Lung (tissue), 12 donors: Measurements from ENCODE around the gene IFIT5. TPM values are rescaled to one million over a fixed set of nuclear protein-coding genes. Genes with fewer than 3 reads are reported as not detected.

ENCODE experiments used
- ATAC-seq: fragments of 200-7000 bp; cut with Tn5 transposase; one replicate; pipeline ENCODE4 v1.9.1; 2020; ENCODE audit warnings: moderate number of reproducible peaks; ENCODE audit not compliant: insufficient read depth, low FRiP score
- DNase-seq, 3 donors: peaks; one replicate each; pipeline ENCODE4 v3.0.0-alpha.2; 2013 to 2017
- H3K27ac ChIP-seq, 2 donors: one replicate each; pipeline ENCODE4 v1.5.1; 2013; ENCODE audit warnings: mild to moderate bottlenecking in 2 of 2, moderate library complexity in 2 of 2, control low read depth in 1 of 2, inconsistent platforms in 1 of 2, low read depth in 1 of 2, low read length in 1 of 2
- H3K27me3 ChIP-seq, 3 donors: one replicate each; pipeline ENCODE4 v1.5.1; 2013; ENCODE audit warnings: low read length in 2 of 3; ENCODE audit not compliant: control insufficient read depth in 3 of 3, insufficient read depth in 3 of 3
- H3K36me3 ChIP-seq, 4 donors: one replicate each; pipeline ENCODE4 v1.5.1; 2013; ENCODE audit warnings: low read length in 4 of 4, mild to moderate bottlenecking in 1 of 4, moderate library complexity in 1 of 4; ENCODE audit not compliant: control insufficient read depth in 4 of 4, insufficient read depth in 4 of 4
- H3K4me1 ChIP-seq, 5 donors: one replicate each; pipeline ENCODE4 v1.5.1; 2013; ENCODE audit warnings: low read length in 5 of 5, mild to moderate bottlenecking in 2 of 5, moderate library complexity in 1 of 5; ENCODE audit not compliant: control insufficient read depth in 5 of 5, insufficient read depth in 5 of 5
- H3K4me3 ChIP-seq: one replicate; pipeline ENCODE4 v1.5.1; 2013; ENCODE audit warnings: mild to moderate bottlenecking, control low read depth, moderate library complexity
- H3K9ac ChIP-seq, 2 donors: one replicate each; pipeline ENCODE4 v1.5.1; 2013; ENCODE audit warnings: low read length in 2 of 2, control low read depth in 1 of 2; ENCODE audit not compliant: insufficient read depth in 1 of 2
- H3K9me3 ChIP-seq, 4 donors: one replicate each; pipeline ENCODE4 v1.5.1; 2013; ENCODE audit warnings: low read length in 3 of 4, mild to moderate bottlenecking in 1 of 4, moderate library complexity in 1 of 4; ENCODE audit not compliant: control insufficient read depth in 4 of 4, insufficient read depth in 3 of 4
- WGBS, 2 donors: extraction: QIAGEN DNeasy Blood & Tissue Kit; methylation state at CpG; one replicate each; pipeline ENCODE4 v1.1.7; 2013; 5-methylcytosine and 5-hydroxymethylcytosine counted together
- polyA plus RNA-seq, 2 donors: library from polyadenylated mRNA; stranded (reverse); fragments of 200-250 nt; gene quantifications; one replicate each; pipeline ENCODE4 v1.2.1, GENCODE V29; 2013
- total RNA-seq, 2 donors: library from RNA; depleted of rRNA in 1 of 2; stranded (reverse); fragments of >200 nt in 1 of 2; gene quantifications; one replicate each; pipeline ENCODE4 v1.2.1, GENCODE V29; 2014 to 2021
- TF ChIP-seq, protein P1 (sequence below): IDR thresholded peaks from 2 replicates; pipeline ENCODE4 v1.5.1; 2012; ENCODE audit warnings: mild to moderate bottlenecking; ENCODE audit errors: control extremely low read depth, extremely low read depth
- donor health status: control.
- donor health status: control.
- donor health status: Bipolar disorder and iron deficiency.
- donor health status: healthy.
- donor health status: DM: yes; HTN: yes; CAD: no.

Gene IFIT5
- total and polyA plus RNA-seq, 4 donors, result 12.6 to 21.8 (median 15.6) TPM

GRCh38 chr10:89463846-89464537 is 49.6 kb downstream of the IFIT5 start:
- no peaks in the 10 kb centered on the region for H3K36me3 ChIP-seq
- DNase-seq (no peak), ATAC-seq (no peak)
- TF ChIP-seq, protein P1, sequence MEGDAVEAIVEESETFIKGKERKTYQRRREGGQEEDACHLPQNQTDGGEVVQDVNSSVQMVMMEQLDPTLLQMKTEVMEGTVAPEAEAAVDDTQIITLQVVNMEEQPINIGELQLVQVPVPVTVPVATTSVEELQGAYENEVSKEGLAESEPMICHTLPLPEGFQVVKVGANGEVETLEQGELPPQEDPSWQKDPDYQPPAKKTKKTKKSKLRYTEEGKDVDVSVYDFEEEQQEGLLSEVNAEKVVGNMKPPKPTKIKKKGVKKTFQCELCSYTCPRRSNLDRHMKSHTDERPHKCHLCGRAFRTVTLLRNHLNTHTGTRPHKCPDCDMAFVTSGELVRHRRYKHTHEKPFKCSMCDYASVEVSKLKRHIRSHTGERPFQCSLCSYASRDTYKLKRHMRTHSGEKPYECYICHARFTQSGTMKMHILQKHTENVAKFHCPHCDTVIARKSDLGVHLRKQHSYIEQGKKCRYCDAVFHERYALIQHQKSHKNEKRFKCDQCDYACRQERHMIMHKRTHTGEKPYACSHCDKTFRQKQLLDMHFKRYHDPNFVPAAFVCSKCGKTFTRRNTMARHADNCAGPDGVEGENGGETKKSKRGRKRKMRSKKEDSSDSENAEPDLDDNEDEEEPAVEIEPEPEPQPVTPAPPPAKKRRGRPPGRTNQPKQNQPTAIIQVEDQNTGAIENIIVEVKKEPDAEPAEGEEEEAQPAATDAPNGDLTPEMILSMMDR, result no peak
- WGBS, 2 donors, result 88 to 94% methylated on average over 6 of the region's 6 CpGs
- H3K9ac ChIP-seq, result no peak overlapping the region
- no peaks in the 10 kb centered on the region for H3K9me3 ChIP-seq
- H3K4me3 ChIP-seq, result no peak overlapping the region
- H3K4me1 ChIP-seq, result peaks cover 2 to 15% (median 11%) of the 10 kb centered on the region in 5 donors
- H3K27ac ChIP-seq, result no peak overlapping the region
- H3K27me3 ChIP-seq, result no peaks in the 10 kb centered on the region

DNA sequence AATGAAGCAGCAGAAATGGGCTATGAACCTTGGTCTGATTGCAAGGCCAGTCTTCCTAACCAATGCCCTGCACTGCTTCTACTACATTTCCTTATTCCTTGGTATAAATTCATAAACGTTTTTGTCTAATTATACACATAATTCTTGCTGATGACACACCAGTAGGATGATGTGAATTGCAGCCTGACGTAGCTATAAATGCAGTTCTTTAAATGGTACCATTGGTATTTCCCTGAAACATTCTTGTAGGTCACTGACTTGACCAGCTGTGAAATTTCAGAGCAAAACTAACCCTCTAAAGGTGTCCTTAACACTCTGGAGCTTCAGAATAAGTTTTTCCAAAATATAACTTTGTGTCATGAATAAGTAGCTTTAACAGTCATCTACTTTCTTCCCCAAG is 50.8 kb downstream of the IFIT5 start:
- Histone ChIP-seq H3K9me3 (no peaks in the 10 kb centered on the region), H3K27me3 (no peaks in the 10 kb centered on the region), H3K27ac (no peak overlapping the region), H3K4me3 (no peak overlapping the region), H3K4me1 (peaks cover 3 to 15% (median 9%) of the 10 kb centered on the region in 5 donors), H3K36me3 (no peaks in the 10 kb centered on the region), H3K9ac (no peak overlapping the region)
- ATAC-seq (no peak), DNase-seq (no peak)
- TF ChIP-seq, protein P1, result no peak
- WGBS, 2 donors, result 70 to 72% methylated on average over 2 of the region's 2 CpGs

DNA sequence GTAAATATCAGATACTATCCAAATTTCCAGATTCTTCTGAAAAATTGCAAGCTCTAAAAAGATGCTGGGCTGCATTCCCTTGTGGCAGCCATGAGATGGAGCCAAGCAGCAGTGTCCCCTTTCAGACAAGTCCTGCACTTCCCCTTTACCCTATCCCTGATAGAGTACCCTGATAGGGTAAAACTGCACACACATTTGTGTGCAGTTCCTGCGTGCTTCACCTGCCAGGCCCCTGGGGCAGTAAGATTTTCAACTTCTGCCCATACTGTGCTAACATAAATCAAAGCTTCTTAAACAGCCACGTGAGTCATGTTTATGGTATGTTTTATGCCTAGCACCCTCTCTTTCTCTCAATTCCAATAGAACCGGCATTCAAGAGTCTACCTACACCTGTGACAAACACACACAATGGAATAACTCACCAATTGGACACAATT is 52.2 kb downstream of the IFIT5 start:
- H3K4me1 ChIP-seq, result peaks cover 5 to 21% (median 13%) of the 10 kb centered on the region in 5 donors
- H3K9me3 ChIP-seq, result no peaks in the 10 kb centered on the region
- no peak overlapping the region for H3K9ac ChIP-seq
- no peak overlapping the region for H3K27ac ChIP-seq
- TF ChIP-seq, protein P1, result no peak
- no peaks in the 10 kb centered on the region for H3K36me3 ChIP-seq
- no peak overlapping the region for H3K4me3 ChIP-seq
- DNase-seq (peak in 2 of 3 donors; percentile 45 to 67), ATAC-seq (peak; percentile 41)
- 35% methylated on average over 3 of the region's 3 CpGs for WGBS, 2 donors
- H3K27me3 ChIP-seq, result no peaks in the 10 kb centered on the region
